Iris pigment epithelial cell (primary cell): ENCODE measurements around the gene ARID1A.

Experiments used
- DNase-seq: peaks from one replicate; pipeline ENCODE4 v3.0.0-alpha.2; 2011; ENCODE audit warnings: low read depth

The ARID1A gene

GRCh38 chr1:26728645-26729044 is 32.8 kb downstream of the ARID1A start:
- DNase-seq, result no peak

DNA sequence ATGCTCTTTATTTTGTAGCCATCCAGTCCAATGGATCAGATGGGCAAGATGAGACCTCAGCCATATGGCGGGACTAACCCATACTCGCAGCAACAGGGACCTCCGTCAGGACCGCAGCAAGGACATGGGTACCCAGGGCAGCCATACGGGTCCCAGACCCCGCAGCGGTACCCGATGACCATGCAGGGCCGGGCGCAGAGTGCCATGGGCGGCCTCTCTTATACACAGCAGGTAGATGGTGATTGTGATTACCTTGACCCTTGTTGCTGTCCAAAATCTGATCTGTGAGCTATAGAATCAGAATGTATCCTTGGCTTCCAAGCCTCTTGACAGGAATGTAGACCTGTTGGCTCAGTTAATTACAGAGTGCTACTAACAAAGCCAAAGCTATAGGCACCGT is 33.8 kb downstream of the ARID1A start:
- DNase-seq, result no peak

DNA sequence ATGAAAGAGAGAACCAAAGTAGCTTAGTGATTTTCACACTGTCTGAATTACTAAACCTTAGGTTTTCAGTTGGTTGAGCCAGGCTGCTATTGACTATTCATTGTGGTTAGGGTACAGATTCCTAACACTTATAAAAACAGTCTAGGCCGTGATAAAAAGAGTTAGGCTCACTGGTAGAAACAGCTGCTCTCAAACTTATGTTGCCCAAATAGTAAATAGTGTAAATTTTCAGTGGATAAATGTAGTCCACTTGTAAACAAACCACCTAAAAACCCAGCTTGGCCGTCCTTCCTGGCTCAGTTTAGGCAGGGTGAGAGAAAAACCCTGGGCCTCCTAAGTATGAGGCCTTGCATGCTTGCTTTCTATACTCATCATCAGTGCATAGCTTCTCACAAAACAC is 34.9 kb downstream of the ARID1A start:
- peak; percentile 67 for DNase-seq

DNA sequence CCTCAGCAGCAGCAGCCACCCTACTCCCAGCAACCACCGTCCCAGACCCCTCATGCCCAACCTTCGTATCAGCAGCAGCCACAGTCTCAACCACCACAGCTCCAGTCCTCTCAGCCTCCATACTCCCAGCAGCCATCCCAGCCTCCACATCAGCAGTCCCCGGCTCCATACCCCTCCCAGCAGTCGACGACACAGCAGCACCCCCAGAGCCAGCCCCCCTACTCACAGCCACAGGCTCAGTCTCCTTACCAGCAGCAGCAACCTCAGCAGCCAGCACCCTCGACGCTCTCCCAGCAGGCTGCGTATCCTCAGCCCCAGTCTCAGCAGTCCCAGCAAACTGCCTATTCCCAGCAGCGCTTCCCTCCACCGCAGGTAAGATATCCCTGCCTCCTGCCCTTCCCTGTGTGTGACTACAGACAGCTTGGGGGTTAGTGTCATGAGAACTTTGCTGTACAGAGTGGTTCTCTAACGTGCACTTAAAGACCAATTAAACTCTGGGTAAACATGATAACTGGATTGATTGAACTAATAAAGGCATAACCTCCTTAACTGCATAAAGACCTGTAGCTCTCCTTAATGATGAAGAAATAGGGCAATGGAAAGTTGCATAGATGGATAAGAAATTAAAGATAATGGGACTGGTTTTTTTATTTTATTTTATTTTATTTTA is 35.6 kb downstream of the ARID1A start:
- no peak for DNase-seq

- DNase-seq, result no peak
Measured at GRCh38 chr1:26733392-26733791, 37.6 kb downstream of the ARID1A start.

DNA sequence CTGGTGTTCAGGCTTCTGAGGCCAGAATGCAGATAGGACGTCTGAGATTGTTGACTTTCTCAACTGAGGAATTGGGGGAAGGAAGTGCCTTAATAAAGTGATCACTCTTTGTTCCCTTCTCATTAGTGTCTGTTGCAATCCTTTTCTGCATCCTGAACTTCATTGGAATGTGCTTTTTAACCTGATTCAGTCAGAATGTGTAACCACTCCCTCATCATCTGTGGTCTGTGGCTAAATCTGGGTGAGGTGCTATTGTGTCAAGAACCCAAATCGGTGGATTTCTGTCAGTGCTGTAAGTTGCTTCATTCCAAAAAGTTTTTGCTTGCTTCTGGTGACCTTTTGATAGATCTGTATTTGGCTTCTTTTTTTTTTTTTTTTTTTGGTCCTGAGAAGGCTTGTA is 38.2 kb downstream of the ARID1A start:
- peak; percentile 90 for DNase-seq

- peak; percentile 53 for DNase-seq
Measured at GRCh38 chr1:26734501-26735058, 38.8 kb downstream of the ARID1A start.

GRCh38 chr1:26739329-26739914 is 43.6 kb downstream of the ARID1A start:
- no peak for DNase-seq

- no peak for DNase-seq
Measured at GRCh38 chr1:26740023-26740634, 44.3 kb downstream of the ARID1A start.

- no peak for DNase-seq
Measured at GRCh38 chr1:26740952-26741351, 45.1 kb downstream of the ARID1A start.

DNA sequence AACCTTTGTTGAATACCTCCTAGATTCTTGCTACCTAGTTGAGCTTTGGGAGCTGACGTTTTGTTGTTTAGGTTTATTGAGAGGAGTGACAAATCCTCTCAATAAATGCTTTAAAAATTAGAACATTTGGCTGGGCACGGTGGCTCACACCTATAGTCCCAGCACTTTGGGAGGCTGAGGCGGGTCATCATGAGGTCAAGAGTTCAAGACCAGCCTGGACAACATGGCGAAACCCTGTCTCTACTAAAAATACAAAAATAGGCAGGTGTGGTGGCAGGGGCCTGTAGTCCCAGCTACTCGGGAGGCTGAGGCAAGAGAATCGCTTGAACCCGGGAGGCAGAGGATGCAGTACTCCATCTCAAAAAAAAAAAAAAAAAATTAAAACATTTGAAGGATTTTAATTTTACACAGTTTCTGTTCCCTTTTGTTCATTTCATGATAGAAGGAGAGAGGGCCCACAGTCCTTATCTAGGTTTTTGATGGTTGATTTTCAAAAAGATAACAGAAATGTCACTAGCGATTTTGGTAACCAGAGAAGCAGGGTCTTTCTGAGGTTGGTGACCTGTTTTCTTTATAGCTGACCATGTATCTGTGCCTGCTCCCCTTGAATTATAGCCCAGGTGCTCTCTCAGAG is 47.7 kb downstream of the ARID1A start:
- no peak for DNase-seq

DNA sequence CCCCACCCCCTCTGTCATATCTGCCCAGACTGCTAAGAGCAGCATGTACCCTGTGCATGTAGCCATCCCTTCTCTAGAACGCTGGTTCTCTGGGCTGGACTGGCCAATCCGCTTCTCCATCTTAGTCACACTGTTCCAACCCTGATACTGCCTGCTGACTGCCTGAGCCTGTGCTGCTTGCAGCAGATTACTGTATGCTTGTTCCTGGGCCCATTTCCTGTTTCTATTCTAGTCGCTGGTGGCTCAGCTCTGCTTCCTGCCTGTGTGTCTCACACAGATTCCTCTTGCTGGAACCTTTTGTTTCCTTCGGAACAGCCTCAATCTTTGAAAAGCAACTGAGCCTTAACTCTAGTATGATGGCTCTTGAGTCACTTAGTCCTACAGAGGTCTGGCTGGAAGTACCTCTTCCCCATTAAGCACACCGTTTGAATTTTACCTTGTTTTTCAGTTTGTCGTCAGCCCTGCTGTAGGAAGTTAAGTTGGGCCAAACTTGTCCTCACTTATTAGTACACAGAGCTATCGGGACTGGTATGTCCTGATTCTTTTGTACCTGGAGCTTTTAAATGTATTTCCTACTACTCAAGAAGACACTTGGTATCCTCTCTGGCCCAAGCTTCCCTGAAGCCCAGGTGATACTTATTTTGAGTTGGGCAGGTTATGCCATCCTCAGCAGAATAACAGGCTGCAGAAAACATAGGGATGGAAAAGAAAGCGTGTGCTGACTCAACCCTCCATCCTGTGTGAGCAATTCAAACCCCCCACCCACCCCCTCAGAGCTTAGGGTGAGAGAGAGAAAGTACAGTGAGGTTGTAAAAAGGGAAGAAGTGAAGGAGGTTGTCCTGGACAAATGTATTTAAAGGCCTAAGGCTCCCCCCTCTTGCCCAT is 48.5 kb downstream of the ARID1A start:
- DNase-seq, result peak; percentile 96

GRCh38 chr1:26745191-26745590 is 49.4 kb downstream of the ARID1A start:
- DNase-seq, result peak; percentile 53

- no peak for DNase-seq
Measured at GRCh38 chr1:26747048-26747447, 51.2 kb downstream of the ARID1A start.

DNA sequence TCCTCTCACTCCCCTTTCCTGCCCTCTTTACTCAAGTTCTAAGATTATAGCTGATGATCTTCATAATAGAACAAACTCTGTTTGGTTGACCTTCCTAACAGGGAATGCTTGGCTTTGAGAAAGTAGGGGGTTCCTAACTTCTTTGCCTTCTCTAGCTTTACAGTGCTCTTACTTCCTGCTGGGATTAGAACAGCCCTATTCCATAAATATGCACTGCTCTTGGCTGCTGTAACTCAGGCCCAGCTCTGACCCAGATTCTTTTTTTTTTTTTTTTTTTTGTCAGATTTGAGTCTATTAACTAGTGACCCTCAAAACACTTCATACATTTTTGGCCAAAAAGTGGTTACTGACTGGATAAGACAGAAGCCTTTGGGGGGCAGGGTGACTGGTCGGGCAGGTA is 52.5 kb downstream of the ARID1A start:
- no peak for DNase-seq

- no peak for DNase-seq
Measured at GRCh38 chr1:26749458-26749857, 53.6 kb downstream of the ARID1A start.

DNA sequence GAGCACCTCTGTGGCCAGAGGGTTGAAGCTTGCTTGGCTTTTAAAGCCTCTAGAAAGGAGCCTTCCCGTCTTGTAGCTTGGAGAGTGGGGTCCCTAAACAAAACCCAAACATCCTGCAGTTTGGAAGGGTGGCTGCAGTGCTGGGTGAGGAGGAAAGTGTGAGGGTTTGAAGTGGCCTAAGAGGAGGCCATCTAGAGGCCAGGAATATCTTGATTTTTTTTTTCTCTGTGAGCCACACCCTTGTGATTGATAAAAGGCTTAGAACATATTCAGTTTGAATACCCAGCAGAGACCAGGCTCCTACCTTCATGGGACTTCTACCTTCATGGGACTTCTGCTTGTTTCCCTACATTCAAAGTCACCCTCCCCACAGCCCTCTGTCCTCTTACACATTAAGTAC is 54.6 kb downstream of the ARID1A start:
- no peak for DNase-seq

DNA sequence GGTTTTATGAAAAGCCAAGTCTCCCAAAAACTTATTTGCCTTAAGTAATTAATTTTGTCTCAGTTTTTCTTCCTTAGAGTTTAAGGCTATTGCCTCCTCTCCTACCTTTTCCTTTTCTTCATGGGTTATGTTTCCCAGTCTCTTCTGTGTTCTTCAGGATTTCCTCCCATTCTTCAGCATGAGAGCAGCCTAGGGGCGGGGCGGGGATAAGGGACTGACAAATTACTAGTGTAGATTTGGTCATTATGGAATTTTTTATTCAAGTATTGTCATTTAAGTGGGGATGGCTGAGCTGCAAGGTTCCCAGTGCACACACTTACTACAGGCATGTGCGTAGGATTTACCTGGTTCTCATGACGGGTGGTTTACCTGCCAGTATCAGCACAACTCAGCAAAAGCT is 56.7 kb downstream of the ARID1A start:
- DNase-seq, result no peak

- no peak for DNase-seq
Measured at GRCh38 chr1:26754086-26754874, 58.5 kb downstream of the ARID1A start.

GRCh38 chr1:26758358-26758757 is 62.5 kb downstream of the ARID1A start:
- DNase-seq, result no peak

DNA sequence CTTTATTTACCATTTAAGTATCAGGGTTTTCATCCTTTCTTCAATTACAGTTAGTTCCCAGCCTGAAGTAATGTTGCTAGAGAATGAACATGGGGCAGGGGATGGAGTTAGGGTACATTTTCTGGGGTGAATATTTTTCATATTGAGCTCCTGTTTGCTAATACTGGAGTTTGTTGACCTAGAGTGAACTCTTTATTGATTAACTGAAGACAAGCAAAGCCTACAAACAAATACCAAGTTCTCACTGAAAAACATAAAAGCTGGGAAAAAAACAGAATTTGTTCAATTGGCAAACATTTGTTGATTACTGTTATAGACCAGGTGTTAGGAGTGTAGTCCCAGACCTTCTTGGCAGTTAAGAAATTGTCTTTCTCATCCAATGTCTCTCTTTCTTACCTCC is 63.7 kb downstream of the ARID1A start:
- DNase-seq, result no peak
